Measurements from ENCODE around the gene HOXB4. TPM values are rescaled to one million over a fixed set of nuclear protein-coding genes. Genes with fewer than 3 reads are reported as not detected.

The HOXB4 gene
- total RNA-seq, 4 donors from 2014 or later, result 1.8 to 6.6 (median 5.1) TPM

GRCh38 chr17:48546137-48546923 lies 31.8 kb downstream of the HOXB4 start:
- Histone ChIP-seq H3K27me3 (no peaks in the 10 kb centered on the region), H3K36me3 (peaks cover 0 to 16% (median 3%) of the 10 kb centered on the region in 3 donors), H3K9me3 (no peaks in the 10 kb centered on the region), H3K4me1 (peaks cover 0 to 32% (median 2%) of the 10 kb centered on the region in 4 donors), H3K4me3 (no peak overlapping the region), H3K27ac (peak overlapping the region; percentile 76 to 96 (median 87))
- DNase-seq, result no peak
- no peak for TF ChIP-seq CTCF (IDR thresholded peaks at IDR 0.05)
- no peak for TF ChIP-seq POLR2A (IDR thresholded peaks at IDR 0.05)

DNA sequence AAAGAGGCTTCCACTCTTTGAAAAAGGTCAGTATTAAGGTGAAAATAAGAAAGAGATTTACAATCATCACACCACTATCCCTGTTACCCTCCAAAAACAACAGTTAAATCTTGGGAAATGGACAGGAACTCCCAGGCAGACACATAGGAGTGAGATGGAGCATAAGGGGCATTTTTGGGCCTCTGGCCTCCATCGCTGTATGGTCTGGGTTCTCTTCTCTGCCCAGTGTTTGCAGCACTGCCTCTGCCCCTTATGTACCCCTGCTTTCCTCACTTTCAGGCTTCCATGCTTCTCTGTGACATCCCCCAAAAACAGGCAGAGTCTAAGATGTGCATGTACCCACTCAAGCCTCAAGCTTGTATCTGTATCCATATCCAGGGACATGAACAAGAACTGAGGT lies 32.6 kb downstream of the HOXB4 start:
- Histone ChIP-seq H3K4me3 (no peak overlapping the region), H3K9me3 (no peaks in the 10 kb centered on the region), H3K36me3 (peaks cover 0 to 13% (median 3%) of the 10 kb centered on the region in 3 donors), H3K27me3 (no peaks in the 10 kb centered on the region), H3K27ac (peak overlapping the region; percentile 76 to 96 (median 87)), H3K4me1 (peaks cover 0 to 30% (median 2%) of the 10 kb centered on the region in 4 donors)
- TF ChIP-seq CTCF (IDR thresholded peaks at IDR 0.05) (no peak), POLR2A (IDR thresholded peaks at IDR 0.05) (no peak)
- DNase-seq, result no peak

DNA sequence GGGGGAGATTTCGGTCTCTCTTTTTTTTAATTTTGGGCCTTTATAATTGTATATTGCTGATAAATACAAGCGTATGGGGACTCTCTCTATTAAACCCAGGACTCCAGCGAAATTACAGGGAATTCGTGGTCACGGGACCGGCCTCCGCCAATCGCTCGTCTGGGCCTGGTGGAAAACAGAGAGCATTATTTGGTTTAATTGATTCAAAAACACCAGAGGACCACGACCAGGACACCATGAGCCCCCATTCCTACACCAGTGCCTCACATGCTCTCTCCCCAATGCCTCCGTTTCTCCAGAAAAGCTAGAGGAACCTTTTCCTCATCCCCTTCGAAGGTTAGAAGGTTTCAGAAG lies 33.2 kb downstream of the HOXB4 start, which contains the start of gene HOXB2:
HOXB2 (minus strand) TSS at position 88 of the 354 bp plus-strand sequence. CDS start 198 bp downstream, outside the sequence.
- H3K27ac ChIP-seq, result peak within 1 kb of the TSS; percentile 76 to 96 (median 87)
- no peaks in the 10 kb centered on the region for H3K27me3 ChIP-seq
- no peak for DNase-seq
- TF ChIP-seq CTCF (IDR thresholded peaks at IDR 0.05), result no peak
- no peak for TF ChIP-seq POLR2A (IDR thresholded peaks at IDR 0.05)
- H3K4me1 ChIP-seq, result peaks cover 0 to 25% (median 2%) of the 10 kb centered on the region in 4 donors
- H3K9me3 ChIP-seq, result no peaks in the 10 kb centered on the region
- H3K4me3 ChIP-seq, result peak within 1 kb of the TSS; percentile 45 to 70 (median 58)
- H3K36me3 ChIP-seq, result peaks cover 0 to 8% (median 0%) of the 10 kb centered on the region in 3 donors

GRCh38 chr17:48544349-48545021 lies 33.7 kb downstream of the HOXB4 start:
- TF ChIP-seq POLR2A (IDR thresholded peaks at IDR 0.05), result no peak
- TF ChIP-seq CTCF (IDR thresholded peaks at IDR 0.05), result no peak
- Histone ChIP-seq H3K27ac (peak overlapping the region; percentile 76 to 96 (median 87)), H3K27me3 (no peaks in the 10 kb centered on the region), H3K9me3 (no peaks in the 10 kb centered on the region), H3K4me3 (peak overlapping the region; percentile 45 to 70 (median 58)), H3K4me1 (peaks cover 0 to 24% (median 2%) of the 10 kb centered on the region in 4 donors), H3K36me3 (peaks cover 0 to 3% (median 0%) of the 10 kb centered on the region in 3 donors)
- peak; percentile 50 to 84 (median 72) for DNase-seq

GRCh38 chr17:48543854-48544348 lies 34.2 kb downstream of the HOXB4 start:
- no peak for DNase-seq
- no peaks in the 10 kb centered on the region for H3K27me3 ChIP-seq

More at GRCh38 chr17:48543854-48544348, 34.2 kb downstream of the HOXB4 start:
- peak overlapping the region; percentile 76 to 96 (median 87) for H3K27ac ChIP-seq
- H3K36me3 ChIP-seq, result no peaks in the 10 kb centered on the region
- H3K9me3 ChIP-seq, result no peaks in the 10 kb centered on the region
- TF ChIP-seq POLR2A (IDR thresholded peaks at IDR 0.05) (no peak), CTCF (IDR thresholded peaks at IDR 0.05) (no peak)
- peaks cover 0 to 24% (median 2%) of the 10 kb centered on the region in 4 donors for H3K4me1 ChIP-seq
- H3K4me3 ChIP-seq, result peak overlapping the region; percentile 45 to 70 (median 58)

All from Peyer's patch (tissue), 4 donors.